ENCODE results near the gene IL17REL. TPM values are rescaled to one million over a fixed set of nuclear protein-coding genes. Genes with fewer than 3 reads are reported as not detected.

IL17REL gene
- total RNA-seq, 4 donors from 2014 or later, result not detected

- no peak for TF ChIP-seq CTCF (IDR thresholded peaks at IDR 0.05; ENCODE audit: low read depth)
These were observed 49.6 kb downstream of the IL17REL start for GRCh38 chr22:49962751-49963646.

GRCh38 chr22:49962012-49962750 is 50.4 kb downstream of the IL17REL start:
- TF ChIP-seq CTCF (IDR thresholded peaks at IDR 0.05; ENCODE audit: low read depth), result no peak

DNA sequence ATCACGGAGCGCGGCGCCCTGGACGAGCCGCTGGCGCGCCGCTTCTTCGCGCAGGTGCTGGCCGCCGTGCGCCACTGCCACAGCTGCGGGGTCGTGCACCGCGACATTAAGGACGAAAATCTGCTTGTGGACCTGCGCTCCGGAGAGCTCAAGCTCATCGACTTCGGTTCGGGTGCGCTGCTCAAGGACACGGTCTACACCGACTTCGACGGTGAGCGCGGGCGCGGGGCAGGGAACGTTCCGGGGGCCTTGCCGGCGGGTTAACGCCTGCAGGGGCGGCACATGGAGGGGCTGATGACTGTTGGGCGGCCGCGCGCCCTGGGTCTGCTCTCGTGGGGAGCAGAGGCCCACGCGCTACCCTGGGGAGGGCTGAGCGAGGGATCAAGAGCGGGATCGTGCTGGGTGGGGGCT is 51.0 kb downstream of the IL17REL start:
- TF ChIP-seq CTCF (IDR thresholded peaks at IDR 0.05; ENCODE audit: low read depth), result no peak

DNA sequence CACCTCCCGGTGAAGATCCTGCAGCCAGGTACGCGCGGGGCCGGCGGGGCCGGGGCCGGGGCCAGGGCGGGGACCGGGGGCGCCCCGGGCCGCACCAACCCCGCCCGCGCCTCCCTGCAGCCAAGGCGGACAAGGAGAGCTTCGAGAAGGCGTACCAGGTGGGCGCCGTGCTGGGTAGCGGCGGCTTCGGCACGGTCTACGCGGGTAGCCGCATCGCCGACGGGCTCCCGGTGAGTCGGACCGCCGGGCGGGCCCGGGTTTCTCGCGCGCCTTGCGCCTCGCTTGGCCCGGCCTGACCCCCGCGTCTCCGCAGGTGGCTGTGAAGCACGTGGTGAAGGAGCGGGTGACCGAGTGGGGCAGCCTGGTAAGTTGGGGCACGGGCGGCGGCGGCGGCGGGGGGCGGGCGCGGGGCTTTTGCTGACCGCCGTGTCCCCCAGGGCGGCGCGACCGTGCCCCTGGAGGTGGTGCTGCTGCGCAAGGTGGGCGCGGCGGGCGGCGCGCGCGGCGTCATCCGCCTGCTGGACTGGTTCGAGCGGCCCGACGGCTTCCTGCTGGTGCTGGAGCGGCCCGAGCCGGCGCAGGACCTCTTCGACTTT is 51.5 kb downstream of the IL17REL start:
- no peak for TF ChIP-seq CTCF (IDR thresholded peaks at IDR 0.05; ENCODE audit: low read depth)

DNA sequence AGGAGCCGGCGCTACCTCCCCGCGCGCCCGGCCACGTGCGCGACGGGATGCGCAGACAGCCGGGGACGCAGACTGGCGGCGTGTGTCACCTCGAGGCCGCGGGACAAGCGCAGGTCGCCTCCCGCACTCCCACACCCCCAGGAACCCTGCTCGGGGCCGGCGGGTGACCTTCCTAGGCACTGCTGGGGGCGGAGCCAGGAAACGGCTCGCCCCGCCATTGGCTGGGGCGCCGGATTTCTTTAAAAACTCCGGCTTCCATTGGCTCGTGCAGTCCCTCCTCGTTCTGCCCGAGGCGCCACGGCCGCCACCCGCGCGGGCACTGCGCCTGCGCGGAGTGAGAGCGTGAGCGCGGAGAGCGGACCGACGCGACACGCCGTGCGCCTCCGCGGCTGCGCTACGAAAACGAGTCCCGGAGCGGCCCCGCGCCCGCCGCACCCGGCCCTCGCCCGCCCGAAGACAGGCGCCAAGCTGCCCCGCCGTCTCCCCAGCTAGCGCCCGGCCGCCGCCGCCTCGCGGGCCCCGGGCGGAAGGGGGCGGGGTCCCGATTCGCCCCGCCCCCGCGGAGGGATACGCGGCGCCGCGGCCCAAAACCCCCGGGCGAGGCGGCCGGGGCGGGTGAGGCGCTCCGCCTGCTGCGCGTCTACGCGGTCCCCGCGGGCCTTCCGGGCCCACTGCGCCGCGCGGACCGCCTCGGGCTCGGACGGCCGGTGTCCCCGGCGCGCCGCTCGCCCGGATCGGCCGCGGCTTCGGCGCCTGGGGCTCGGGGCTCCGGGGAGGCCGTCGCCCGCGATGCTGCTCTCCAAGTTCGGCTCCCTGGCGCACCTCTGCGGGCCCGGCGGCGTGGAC is 52.2 kb downstream of the IL17REL start, which contains the start of gene PIM3:
PIM3 (plus strand) TSS at position 614 of the 846 bp plus-strand sequence; CDS start at position 790, 176 bp downstream.
- no peak for TF ChIP-seq CTCF (IDR thresholded peaks at IDR 0.05; ENCODE audit: low read depth)

GRCh38 chr22:49959782-49960158 is 52.8 kb downstream of the IL17REL start:
- no peak for TF ChIP-seq CTCF (IDR thresholded peaks at IDR 0.05; ENCODE audit: low read depth)
